Trophoblast cell (in vitro differentiated cells and primary cell): ENCODE data around the gene ENTR1.
"Not testable (repeated sequence)": the region's sequence is repeated elsewhere in the genome, so short reads cannot be mapped to it uniquely, and the experiment has no call there.

Source experiments
- DNase-seq, 2 donors: peaks; one replicate each; pipeline ENCODE4 v3.0.0-alpha.2; 2016
- H2AFZ ChIP-seq: 2 replicates; pipeline ENCODE4 v1.6.1; 2013; ENCODE audit warnings: low read length, moderate library complexity, mild to moderate bottlenecking; ENCODE audit not compliant: insufficient read depth, poor library complexity
- H2AK5ac ChIP-seq: 2 replicates; pipeline ENCODE4 v1.6.1; 2013; ENCODE audit warnings: mild to moderate bottlenecking, low read length
- H2BK120ac ChIP-seq: 2 replicates; pipeline ENCODE4 v1.6.1; 2013; ENCODE audit warnings: low read length, mild to moderate bottlenecking, moderate library complexity; ENCODE audit not compliant: insufficient read depth, poor library complexity
- H2BK12ac ChIP-seq: 2 replicates; pipeline ENCODE4 v1.6.1; 2013; ENCODE audit warnings: mild to moderate bottlenecking, low read length, moderate library complexity
- H2BK5ac ChIP-seq: 2 replicates; pipeline ENCODE4 v1.6.1; 2013; ENCODE audit warnings: low read length, low read depth, moderate library complexity, mild to moderate bottlenecking; ENCODE audit not compliant: poor library complexity
- H3K14ac ChIP-seq: 2 replicates; pipeline ENCODE4 v1.6.1; 2013; ENCODE audit warnings: mild to moderate bottlenecking, low read length
- H3K18ac ChIP-seq: 2 replicates; pipeline ENCODE4 v1.6.1; 2013; ENCODE audit warnings: mild to moderate bottlenecking, low read length
- H3K23ac ChIP-seq: 2 replicates; pipeline ENCODE4 v1.6.1; 2013; ENCODE audit warnings: low read length
- H3K27ac ChIP-seq: 2 replicates; pipeline ENCODE4 v1.5.1; 2013; ENCODE audit warnings: low read depth, mild to moderate bottlenecking, inconsistent platforms, low read length, moderate library complexity
- H3K27me3 ChIP-seq: 2 replicates; pipeline ENCODE4 v1.6.1; 2013; ENCODE audit warnings: inconsistent platforms, mild to moderate bottlenecking, low read length, moderate library complexity; ENCODE audit not compliant: insufficient read depth
- H3K36me3 ChIP-seq, 2 experiments: 1 replicate in 1 of 2; 2 replicates in 1 of 2; pipeline ENCODE4 v1.6.1; 2013; ENCODE audit warnings: low read length in 2 of 2, mild to moderate bottlenecking in 2 of 2, moderate library complexity in 1 of 2; ENCODE audit not compliant: insufficient read depth in 2 of 2, control insufficient read depth in 1 of 2
- H3K4ac ChIP-seq: 2 replicates; pipeline ENCODE4 v1.6.1; 2013; ENCODE audit warnings: low read depth, mild to moderate bottlenecking, low read length, moderate library complexity
- H3K4me1 ChIP-seq, 2 experiments: 1 replicate in 1 of 2; 2 replicates in 1 of 2; pipeline ENCODE4 v1.6.1; 2013; ENCODE audit warnings: low read length in 2 of 2, mild to moderate bottlenecking in 2 of 2, moderate library complexity in 1 of 2; ENCODE audit not compliant: insufficient read depth in 2 of 2, control insufficient read depth in 1 of 2
- H3K4me2 ChIP-seq: 2 replicates; pipeline ENCODE4 v1.6.1; 2013; ENCODE audit warnings: inconsistent platforms, mild to moderate bottlenecking, low read length, moderate library complexity
- H3K4me3 ChIP-seq: 2 replicates; pipeline ENCODE4 v1.5.1; 2013; ENCODE audit warnings: mild to moderate bottlenecking, low read depth, low read length, inconsistent platforms
- H3K79me1 ChIP-seq: one replicate; pipeline ENCODE4 v1.6.1; 2013; ENCODE audit warnings: low read length
- H3K79me2 ChIP-seq: 2 replicates; pipeline ENCODE4 v1.6.1; 2013; ENCODE audit warnings: low read length, mild to moderate bottlenecking; ENCODE audit not compliant: control insufficient read depth, insufficient read depth, poor library complexity
- H3K9ac ChIP-seq: 2 replicates; pipeline ENCODE4 v1.6.1; 2013; ENCODE audit warnings: mild to moderate bottlenecking, low read length
- H3K9me3 ChIP-seq: 2 replicates; pipeline ENCODE4 v1.6.1; 2013; ENCODE audit warnings: low read depth, mild to moderate bottlenecking, control low read depth, inconsistent platforms, low read length; ENCODE audit not compliant: insufficient read depth
- H4K12ac ChIP-seq: 2 replicates; pipeline ENCODE4 v1.6.1; 2013; ENCODE audit warnings: low read depth, mild to moderate bottlenecking, low read length, moderate library complexity
- H4K8ac ChIP-seq: 2 replicates; pipeline ENCODE4 v1.6.1; 2013; ENCODE audit warnings: low read depth, mild to moderate bottlenecking, low read length, moderate library complexity
- H4K91ac ChIP-seq: one replicate; pipeline ENCODE4 v1.6.1; 2013; ENCODE audit warnings: low read depth, mild to moderate bottlenecking, low read length, moderate library complexity
- WGBS: extraction: QIAGEN DNeasy Blood & Tissue Kit; methylation state at CpG from one replicate; pipeline ENCODE4 v1.1.7; 2013; ENCODE audit warnings: missing lambda C conversion rate; ENCODE audit not compliant: insufficient read length, insufficient coverage; ENCODE audit errors: extremely low coverage; 5-methylcytosine and 5-hydroxymethylcytosine counted together

ENTR1 gene

GRCh38 chr9:136425367-136425766 is 15.0 kb upstream of the ENTR1 start:
- H3K79me1 ChIP-seq, result not testable (repeated sequence)
- WGBS, result no CpG with 5 or more reads among the region's 7 CpGs

GRCh38 chr9:136424750-136425362 is 14.4 kb upstream of the ENTR1 start:
- H3K23ac ChIP-seq, result no peak overlapping the region
- H2BK120ac ChIP-seq, result no peak overlapping the region
- no peak overlapping the region for H4K12ac ChIP-seq
- H3K4me2 ChIP-seq, result no peak overlapping the region
- no peak overlapping the region for H3K27ac ChIP-seq
- H3K36me3 ChIP-seq, result peaks cover 58 to 64% of the 10 kb centered on the region in 2 experiments
- no peak overlapping the region for H4K8ac ChIP-seq
- no peak overlapping the region for H3K9ac ChIP-seq
- no peak overlapping the region for H4K91ac ChIP-seq
- H2BK5ac ChIP-seq, result no peak overlapping the region
- no peak overlapping the region for H2AK5ac ChIP-seq
- H3K18ac ChIP-seq, result no peak overlapping the region
- no peak overlapping the region for H2BK12ac ChIP-seq
- H2AFZ ChIP-seq, result no peak overlapping the region
- peak in 1 of 2 donors; percentile 29 for DNase-seq
- H3K27me3 ChIP-seq, result no peaks in the 10 kb centered on the region
- H3K4ac ChIP-seq, result no peak overlapping the region
- H3K4me3 ChIP-seq, result no peak overlapping the region
- WGBS, result no CpG with 5 or more reads among the region's 27 CpGs
- no peaks in the 10 kb centered on the region for H3K79me1 ChIP-seq
- H3K14ac ChIP-seq, result no peak overlapping the region
- H3K4me1 ChIP-seq, result peaks cover 0 to 2% of the 10 kb centered on the region in 2 experiments
- H3K9me3 ChIP-seq, result peaks cover 2% of the 10 kb centered on the region
- H3K79me2 ChIP-seq, result no peaks in the 10 kb centered on the region

More at GRCh38 chr9:136425367-136425766, 15.0 kb upstream of the ENTR1 start:
- H3K18ac ChIP-seq, H3K4me2 ChIP-seq, H3K14ac ChIP-seq, H3K79me2 ChIP-seq, H2AK5ac ChIP-seq, H3K9me3 ChIP-seq, H3K4me1 ChIP-seq, H2BK5ac ChIP-seq, H3K4ac ChIP-seq, H3K4me3 ChIP-seq, H3K9ac ChIP-seq, H3K23ac ChIP-seq, H2AFZ ChIP-seq, H4K8ac ChIP-seq, H3K27me3 ChIP-seq, H2BK120ac ChIP-seq, H4K12ac ChIP-seq, H2BK12ac ChIP-seq, H4K91ac ChIP-seq, H3K27ac ChIP-seq: not testable (repeated sequence)
- DNase-seq, result peak; percentile 42 to 59
- peaks cover 62 to 66% of the 10 kb centered on the region in 2 experiments for H3K36me3 ChIP-seq

DNA sequence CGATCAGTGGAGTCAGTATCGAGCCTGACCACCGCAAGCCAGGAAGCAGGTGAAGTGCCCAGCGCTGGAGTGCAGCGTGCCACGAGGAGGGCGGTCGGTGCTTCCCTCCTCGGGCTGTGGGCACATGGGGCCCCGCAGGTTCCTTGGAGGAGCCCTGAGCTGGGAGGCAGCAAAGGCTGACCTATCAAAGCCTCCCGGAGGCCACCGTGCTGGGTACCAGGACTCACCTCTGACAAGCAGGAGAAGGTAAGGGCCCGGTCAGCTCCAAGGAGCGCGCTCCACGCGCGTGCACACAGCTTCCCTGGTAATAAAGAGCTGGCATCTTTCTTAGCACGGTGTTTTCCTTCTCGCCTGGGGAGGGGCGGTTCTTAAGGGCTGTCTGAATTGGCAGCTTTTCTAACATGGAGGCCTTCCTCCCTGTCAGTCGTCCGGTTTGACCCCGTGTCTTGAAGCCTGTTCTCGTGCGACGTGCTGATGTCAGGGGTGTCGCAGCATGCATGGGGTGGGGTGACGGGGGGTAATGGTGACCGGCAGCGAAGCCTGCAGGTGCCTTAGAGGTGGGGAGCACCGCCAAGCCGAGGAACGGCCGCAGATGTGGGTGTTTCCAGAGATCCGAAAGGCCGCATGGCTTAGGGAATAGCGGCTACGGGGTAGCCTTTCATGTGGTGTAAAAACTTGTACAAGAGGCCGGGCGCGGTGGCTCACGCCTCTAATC is 13.2 kb upstream of the ENTR1 start:
- H3K14ac ChIP-seq, result no peak overlapping the region
- no peaks in the 10 kb centered on the region for H3K79me2 ChIP-seq
- no peak for DNase-seq
- peaks cover 55 to 61% of the 10 kb centered on the region in 2 experiments for H3K36me3 ChIP-seq
- no peak overlapping the region for H3K27ac ChIP-seq
- no peaks in the 10 kb centered on the region for H3K27me3 ChIP-seq
- no peak overlapping the region for H3K4me3 ChIP-seq
- H3K79me1 ChIP-seq, result no peaks in the 10 kb centered on the region
- H3K18ac ChIP-seq, result no peak overlapping the region
- no peak overlapping the region for H3K4ac ChIP-seq
- H4K8ac ChIP-seq, result no peak overlapping the region
- no peak overlapping the region for H4K91ac ChIP-seq
- no CpG with 5 or more reads among the region's 43 CpGs for WGBS
- H4K12ac ChIP-seq, result no peak overlapping the region
- no peak overlapping the region for H2BK120ac ChIP-seq
- H2BK5ac ChIP-seq, result no peak overlapping the region
- H3K4me2 ChIP-seq, result no peak overlapping the region
- no peak overlapping the region for H3K9ac ChIP-seq
- H3K4me1 ChIP-seq, result peaks cover 0 to 2% of the 10 kb centered on the region in 2 experiments
- no peak overlapping the region for H2AFZ ChIP-seq
- H2AK5ac ChIP-seq, result no peak overlapping the region
- H3K9me3 ChIP-seq, result peaks cover 2% of the 10 kb centered on the region
- no peak overlapping the region for H2BK12ac ChIP-seq
- H3K23ac ChIP-seq, result no peak overlapping the region

DNA sequence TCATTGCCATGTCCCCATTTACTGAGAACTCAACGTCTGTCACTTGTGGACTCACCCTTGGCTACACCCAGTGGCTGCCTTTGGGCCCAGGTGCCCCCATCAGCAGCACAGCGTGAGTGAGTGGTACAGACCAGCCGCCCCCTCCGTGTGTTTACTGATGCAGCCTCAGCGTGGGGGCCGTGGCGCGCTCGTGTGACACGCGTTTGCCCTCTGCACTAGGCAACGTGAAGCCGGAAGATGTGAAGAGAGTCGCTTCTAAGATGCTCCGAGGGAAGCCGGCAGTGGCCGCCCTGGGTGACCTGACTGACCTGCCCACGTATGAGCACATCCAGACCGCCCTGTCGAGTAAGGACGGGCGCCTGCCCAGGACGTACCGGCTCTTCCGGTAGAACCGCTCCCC is 12.5 kb upstream of the ENTR1 start:
- Histone ChIP-seq H4K91ac (no peak overlapping the region), H3K9ac (no peak overlapping the region), H2BK120ac (no peak overlapping the region), H3K9me3 (peaks cover 4% of the 10 kb centered on the region), H3K27ac (no peak overlapping the region), H2BK12ac (no peak overlapping the region), H3K79me1 (no peaks in the 10 kb centered on the region), H3K36me3 (peaks cover 62 to 68% of the 10 kb centered on the region in 2 experiments), H3K23ac (no peak overlapping the region), H2AK5ac (no peak overlapping the region), H4K8ac (no peak overlapping the region), H3K4ac (no peak overlapping the region), H3K18ac (no peak overlapping the region), H2AFZ (no peak overlapping the region), H3K4me3 (no peak overlapping the region), H3K27me3 (no peaks in the 10 kb centered on the region), H3K4me2 (no peak overlapping the region), H3K14ac (no peak overlapping the region), H4K12ac (no peak overlapping the region), H3K79me2 (no peaks in the 10 kb centered on the region), H3K4me1 (peaks cover 0 to 2% of the 10 kb centered on the region in 2 experiments), H2BK5ac (no peak overlapping the region)
- DNase-seq, result no peak
- WGBS, result no CpG with 5 or more reads among the region's 26 CpGs
